ENCODE measurements around the gene HOXB9. TPM values are rescaled to one million over a fixed set of nuclear protein-coding genes. Genes with fewer than 3 reads are reported as not detected.

The HOXB9 gene
- total RNA-seq, 4 donors from 2014 or later: 13.7 to 47.5 (median 24.9) TPM

- H3K27ac ChIP-seq: peak overlapping the region in 1 of 4 donors; percentile 85
- peaks cover 0 to 28% of the 10 kb centered on the region in 2 donors for H3K27me3 ChIP-seq
- peak overlapping the region in 3 of 4 donors; percentile 5 to 74 (median 65) for H3K4me3 ChIP-seq
Measured at GRCh38 chr17:48644910-48645557, 18.9 kb upstream of the HOXB9 start.

GRCh38 chr17:48644159-48644558 is 18.0 kb upstream of the HOXB9 start:
- H3K4me3 ChIP-seq: peak overlapping the region in 1 of 4 donors; percentile 65
- peak in 1 of 3 donors; percentile 35 for DNase-seq
- H3K27me3 ChIP-seq: peaks cover 0 to 28% of the 10 kb centered on the region in 2 donors
- H3K36me3 ChIP-seq: no peaks in the 10 kb centered on the region
- H3K4me1 ChIP-seq: peaks cover 0 to 29% (median 5%) of the 10 kb centered on the region in 4 donors
- H3K9me3 ChIP-seq: no peaks in the 10 kb centered on the region
- no peak overlapping the region for H3K27ac ChIP-seq
- TF ChIP-seq, protein P1, sequence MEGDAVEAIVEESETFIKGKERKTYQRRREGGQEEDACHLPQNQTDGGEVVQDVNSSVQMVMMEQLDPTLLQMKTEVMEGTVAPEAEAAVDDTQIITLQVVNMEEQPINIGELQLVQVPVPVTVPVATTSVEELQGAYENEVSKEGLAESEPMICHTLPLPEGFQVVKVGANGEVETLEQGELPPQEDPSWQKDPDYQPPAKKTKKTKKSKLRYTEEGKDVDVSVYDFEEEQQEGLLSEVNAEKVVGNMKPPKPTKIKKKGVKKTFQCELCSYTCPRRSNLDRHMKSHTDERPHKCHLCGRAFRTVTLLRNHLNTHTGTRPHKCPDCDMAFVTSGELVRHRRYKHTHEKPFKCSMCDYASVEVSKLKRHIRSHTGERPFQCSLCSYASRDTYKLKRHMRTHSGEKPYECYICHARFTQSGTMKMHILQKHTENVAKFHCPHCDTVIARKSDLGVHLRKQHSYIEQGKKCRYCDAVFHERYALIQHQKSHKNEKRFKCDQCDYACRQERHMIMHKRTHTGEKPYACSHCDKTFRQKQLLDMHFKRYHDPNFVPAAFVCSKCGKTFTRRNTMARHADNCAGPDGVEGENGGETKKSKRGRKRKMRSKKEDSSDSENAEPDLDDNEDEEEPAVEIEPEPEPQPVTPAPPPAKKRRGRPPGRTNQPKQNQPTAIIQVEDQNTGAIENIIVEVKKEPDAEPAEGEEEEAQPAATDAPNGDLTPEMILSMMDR (IDR thresholded peaks at IDR 0.05): no peak
- TF ChIP-seq POLR2A (IDR thresholded peaks at IDR 0.05): no peak

More at GRCh38 chr17:48644910-48645557, 18.9 kb upstream of the HOXB9 start:
- peaks cover 0 to 23% (median 5%) of the 10 kb centered on the region in 4 donors for H3K4me1 ChIP-seq
- DNase-seq: peak in 1 of 3 donors; percentile 33
- no peaks in the 10 kb centered on the region for H3K9me3 ChIP-seq
- no peak for TF ChIP-seq POLR2A (IDR thresholded peaks at IDR 0.05)
- TF ChIP-seq, protein P1 (IDR thresholded peaks at IDR 0.05): no peak
- H3K36me3 ChIP-seq: no peaks in the 10 kb centered on the region

GRCh38 chr17:48643697-48644012 is 17.5 kb upstream of the HOXB9 start:
- Histone ChIP-seq H3K9me3 (no peaks in the 10 kb centered on the region), H3K27ac (no peak overlapping the region), H3K4me3 (peak overlapping the region in 1 of 4 donors; percentile 39), H3K27me3 (peaks cover 0 to 28% of the 10 kb centered on the region in 2 donors), H3K4me1 (peaks cover 0 to 32% (median 5%) of the 10 kb centered on the region in 4 donors), H3K36me3 (no peaks in the 10 kb centered on the region)
- DNase-seq: peak in 1 of 3 donors; percentile 6
- TF ChIP-seq, protein P1 (IDR thresholded peaks at IDR 0.05): no peak

- DNase-seq: peak in 1 of 3 donors; percentile 17
- peaks cover 0 to 32% (median 5%) of the 10 kb centered on the region in 4 donors for H3K4me1 ChIP-seq
- H3K27ac ChIP-seq: peak overlapping the region in 2 of 4 donors; percentile 17 to 40
- no peaks in the 10 kb centered on the region for H3K9me3 ChIP-seq
- TF ChIP-seq, protein P1 (IDR thresholded peaks at IDR 0.05): no peak
- no peak for TF ChIP-seq POLR2A (IDR thresholded peaks at IDR 0.05)
- no peaks in the 10 kb centered on the region for H3K36me3 ChIP-seq
- H3K4me3 ChIP-seq: peak overlapping the region in 2 of 4 donors; percentile 35 to 39
- peaks cover 0 to 28% of the 10 kb centered on the region in 2 donors for H3K27me3 ChIP-seq
Measured at GRCh38 chr17:48642843-48643696, 16.9 kb upstream of the HOXB9 start.

DNA sequence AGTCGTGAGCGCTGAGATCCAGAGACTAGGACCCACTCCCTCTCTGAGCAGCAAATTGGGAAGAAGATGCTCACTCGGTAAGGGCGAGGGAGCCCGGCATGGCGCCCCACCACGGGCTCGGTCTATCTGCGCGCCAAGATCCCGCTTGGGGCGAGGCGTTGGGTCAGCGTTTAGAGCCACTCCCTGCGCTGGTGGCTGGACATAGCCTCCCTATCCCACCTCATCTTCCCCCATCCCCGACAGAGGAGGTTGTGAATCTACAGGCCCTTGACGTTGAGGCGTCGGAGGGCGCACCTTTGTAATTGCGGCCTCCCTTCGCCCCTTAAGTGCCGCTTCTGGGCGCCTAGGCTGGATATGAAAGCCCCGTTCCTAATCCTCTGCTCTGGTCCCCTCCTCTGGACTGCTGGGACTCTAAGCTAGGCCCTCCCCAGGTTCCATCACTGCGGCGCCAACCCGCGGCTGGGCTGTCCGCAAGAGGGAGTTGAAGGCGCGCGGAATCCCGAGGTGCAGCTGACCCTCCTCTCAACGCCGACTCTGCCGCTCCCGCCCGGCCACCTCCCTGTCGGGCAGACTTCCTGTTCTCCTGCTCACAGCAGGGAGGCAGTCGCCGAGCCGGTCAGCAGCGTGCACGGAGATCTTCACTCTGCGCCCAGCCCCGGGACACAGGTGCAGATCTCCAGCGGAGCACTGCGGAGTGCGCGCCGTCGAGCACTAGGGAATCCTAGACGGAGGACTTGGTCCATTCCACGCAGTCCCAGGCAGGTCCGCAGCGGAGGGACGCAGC is 16.1 kb upstream of the HOXB9 start:
- Histone ChIP-seq H3K9me3 (no peaks in the 10 kb centered on the region), H3K4me1 (peaks cover 0 to 35% (median 5%) of the 10 kb centered on the region in 4 donors), H3K27ac (peak overlapping the region in 2 of 4 donors; percentile 17 to 40), H3K36me3 (no peaks in the 10 kb centered on the region), H3K27me3 (peaks cover 0 to 33% of the 10 kb centered on the region in 2 donors), H3K4me3 (peak overlapping the region in 2 of 4 donors; percentile 35 to 39)
- DNase-seq: peak in 2 of 3 donors; percentile 65 to 84
- TF ChIP-seq POLR2A (IDR thresholded peaks at IDR 0.05): peak; percentile 12 to 18
- TF ChIP-seq, protein P1 (IDR thresholded peaks at IDR 0.05): peak in 3 of 6 experiments; percentile 16 to 23 (median 18)
